HG02610 (cell line): ENCODE results near the gene KCNQ5.
A peak's percentile ranks its signal among the peaks of the same experiment; 100 is the strongest.

ENCODE experiments used
- ATAC-seq: cut with Tn5 transposase; IDR thresholded peaks from one replicate; pipeline ENCODE4 v1.9.1; 2021; ENCODE audit warnings: mild to moderate bottlenecking, moderate library complexity; ENCODE audit not compliant: unreplicated experiment

Gene KCNQ5

DNA sequence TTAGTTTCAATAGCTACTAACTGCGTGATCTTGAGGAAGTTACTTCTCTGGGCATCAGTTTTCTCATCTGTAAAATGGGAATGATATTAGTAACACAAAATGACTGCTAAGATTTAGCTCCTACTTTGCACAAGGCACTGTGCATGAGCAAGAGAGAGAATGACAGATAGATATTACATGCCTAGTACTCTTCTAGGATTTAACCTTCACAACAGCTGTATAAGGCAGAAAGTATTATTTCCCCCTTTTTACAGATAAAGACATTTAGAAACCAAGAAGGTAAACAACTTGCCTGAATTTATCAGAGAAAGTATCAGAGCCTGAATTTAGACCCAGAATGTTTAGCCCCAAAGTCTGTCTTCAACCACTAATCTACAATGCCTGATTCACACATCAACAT lies 321.8 kb downstream of the KCNQ5 start:
- no peak for ATAC-seq

DNA sequence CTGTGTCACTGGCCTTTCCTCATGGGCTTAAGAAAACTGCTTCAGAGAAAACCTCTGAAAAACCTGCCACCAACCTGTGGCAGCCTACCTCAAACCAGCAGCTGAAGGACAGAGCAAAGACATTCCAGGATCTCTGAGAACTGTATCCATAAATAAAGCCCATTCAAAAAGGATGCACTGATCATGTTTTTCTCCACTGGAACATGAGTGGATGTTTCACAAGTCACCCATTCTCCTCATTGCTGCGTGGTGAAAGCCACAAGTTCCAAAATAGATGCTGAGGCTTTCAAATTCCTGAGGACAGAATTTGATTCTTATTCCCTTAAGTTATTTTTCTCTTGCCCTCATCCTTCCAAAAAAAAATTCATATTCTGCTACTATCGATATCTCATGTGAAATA lies 322.8 kb downstream of the KCNQ5 start:
- no peak for ATAC-seq

DNA sequence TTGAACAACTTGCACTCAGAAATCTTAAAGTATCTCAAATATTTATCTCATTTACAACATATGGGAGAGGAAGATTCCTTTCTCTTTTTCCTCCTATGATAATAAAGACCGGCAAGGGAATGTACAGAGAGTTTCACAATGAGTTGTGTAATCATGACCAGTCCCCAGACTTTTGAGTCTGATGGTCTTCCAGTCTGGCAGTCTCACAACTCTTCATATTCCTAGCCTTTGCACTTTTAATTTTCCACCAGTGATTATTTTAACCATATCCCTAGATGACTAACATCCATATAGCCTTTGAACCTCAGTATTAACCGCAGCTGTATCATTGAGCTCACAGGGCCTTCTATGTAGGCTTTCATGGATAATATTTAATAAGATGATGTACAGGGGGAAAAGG lies 324.9 kb downstream of the KCNQ5 start:
- no peak for ATAC-seq

DNA sequence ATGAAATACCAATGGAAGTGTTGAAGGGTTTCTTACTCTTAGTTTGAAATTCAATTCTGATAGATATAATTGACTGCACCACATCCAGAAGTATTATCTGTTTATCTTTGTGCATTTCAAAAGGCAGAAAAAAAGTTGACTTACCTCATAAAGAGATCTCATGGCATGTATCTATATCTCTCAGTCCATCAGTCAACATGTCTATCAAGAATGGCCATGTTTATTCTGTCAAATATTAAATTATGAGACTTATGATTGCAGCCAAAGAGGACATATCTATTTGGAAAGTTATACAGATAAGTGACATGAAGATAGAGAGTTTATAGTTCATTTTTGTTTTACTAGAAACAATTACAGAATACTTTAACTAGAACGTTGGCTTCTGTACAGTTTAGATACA lies 325.7 kb downstream of the KCNQ5 start:
- ATAC-seq, result no peak

DNA sequence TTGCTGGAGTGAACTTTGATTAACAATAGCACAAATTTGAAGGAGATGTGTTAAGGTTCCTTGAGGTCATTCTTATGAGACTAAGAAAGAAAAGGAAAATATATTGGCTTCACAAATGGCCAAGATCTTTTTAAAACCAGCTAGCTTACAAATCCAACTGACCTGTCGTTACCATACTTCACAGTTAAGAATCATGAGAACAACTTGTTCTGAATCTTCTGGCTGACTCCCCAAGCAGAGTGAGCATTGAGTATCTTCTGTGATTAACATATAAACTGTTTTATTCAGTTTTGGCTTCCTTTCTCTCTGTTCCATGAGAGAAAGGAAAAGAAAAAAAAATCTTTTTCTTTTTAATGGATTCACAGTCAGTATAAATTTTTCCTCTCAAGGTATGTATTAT lies 326.3 kb downstream of the KCNQ5 start:
- no peak for ATAC-seq

DNA sequence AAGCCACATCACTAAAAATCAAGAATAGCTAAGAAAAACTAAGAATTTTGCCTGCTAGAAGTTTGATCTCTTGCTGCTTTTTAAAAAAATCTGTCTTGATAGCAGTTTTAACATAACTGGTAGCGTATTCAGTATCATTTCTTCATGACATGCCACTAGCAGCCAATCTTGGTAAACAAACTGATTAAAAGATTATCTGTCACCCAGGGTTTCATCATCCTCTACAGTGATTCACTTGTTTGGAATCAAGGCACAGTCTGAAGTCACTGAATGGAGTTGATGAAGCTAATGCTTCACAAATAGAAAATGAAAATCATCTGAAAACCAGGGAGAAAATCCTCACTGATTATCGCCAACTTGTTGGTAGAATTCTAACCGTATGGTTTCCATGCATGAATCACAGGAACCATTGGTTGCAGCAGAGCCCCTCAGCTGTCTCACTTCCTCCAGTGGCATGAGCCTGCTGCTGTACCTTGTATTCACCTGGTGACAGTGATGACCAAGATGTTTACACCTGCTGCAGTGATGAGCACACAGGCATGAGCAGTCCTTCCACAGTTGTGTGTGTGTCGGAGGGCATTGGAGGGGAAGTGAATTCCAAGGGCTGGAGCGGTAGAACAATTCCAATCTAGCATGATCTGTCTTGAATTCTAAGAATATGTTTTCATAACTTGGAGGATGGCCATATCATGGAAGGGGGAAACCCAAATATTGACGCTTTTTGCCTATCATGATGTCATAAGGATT lies 328.4 kb downstream of the KCNQ5 start:
- ATAC-seq, result no peak

DNA sequence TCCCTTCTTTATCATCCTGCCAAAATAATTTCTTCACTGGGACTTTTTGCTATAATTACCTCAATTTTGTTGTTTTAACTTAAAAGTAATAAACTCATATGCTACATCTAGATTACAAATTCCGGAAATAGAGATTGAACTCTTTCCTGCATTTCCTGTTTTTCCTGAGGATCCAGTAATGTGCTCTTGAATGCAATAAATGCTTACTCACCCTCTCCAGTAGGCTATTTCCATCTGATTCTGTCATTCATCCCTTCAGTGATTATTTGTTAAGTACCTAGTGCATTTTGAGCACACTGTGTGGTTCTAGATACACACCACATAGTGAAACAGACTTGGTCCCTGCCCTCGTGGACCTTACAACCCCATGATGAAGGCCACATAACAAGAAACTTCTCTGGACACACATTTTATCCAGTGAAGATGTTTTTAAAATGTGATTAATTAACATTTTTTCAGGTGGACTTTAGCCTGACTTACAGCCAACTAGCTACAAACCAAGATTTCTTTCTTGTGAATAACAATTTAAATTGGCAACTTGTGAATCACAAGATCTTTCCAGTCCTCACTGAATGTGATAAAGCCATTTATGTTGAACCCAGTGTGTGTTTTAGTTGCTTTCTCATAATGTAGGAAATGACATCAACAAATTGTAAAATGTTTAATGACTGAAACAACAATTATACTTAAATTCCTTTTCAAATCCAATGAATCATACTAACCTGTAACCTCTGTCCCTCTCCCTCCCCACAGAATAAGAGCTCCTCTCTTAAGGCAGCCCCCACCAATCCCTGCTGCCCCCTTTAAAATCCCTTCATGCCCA lies 331.2 kb downstream of the KCNQ5 start:
- no peak for ATAC-seq

DNA sequence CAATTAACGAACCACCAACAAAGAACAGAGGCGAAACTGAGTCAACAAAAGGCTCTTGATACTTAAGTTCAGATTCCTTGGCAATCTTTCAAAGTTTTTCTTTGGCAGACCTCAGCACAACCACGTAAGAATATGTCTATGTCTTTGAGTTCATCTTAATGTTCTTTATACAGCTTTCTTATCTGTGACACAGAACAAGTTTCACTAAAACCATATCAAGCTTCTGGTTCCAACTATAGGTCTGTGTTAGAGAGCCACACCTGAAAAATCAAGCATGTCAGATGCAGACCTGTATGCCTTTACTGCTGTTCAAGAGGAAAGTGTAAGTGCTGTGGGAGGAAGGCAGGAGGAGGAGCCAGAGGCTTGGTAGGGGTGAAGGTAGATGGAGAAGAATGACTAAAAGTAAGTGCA lies 332.1 kb downstream of the KCNQ5 start:
- ATAC-seq, result no peak

DNA sequence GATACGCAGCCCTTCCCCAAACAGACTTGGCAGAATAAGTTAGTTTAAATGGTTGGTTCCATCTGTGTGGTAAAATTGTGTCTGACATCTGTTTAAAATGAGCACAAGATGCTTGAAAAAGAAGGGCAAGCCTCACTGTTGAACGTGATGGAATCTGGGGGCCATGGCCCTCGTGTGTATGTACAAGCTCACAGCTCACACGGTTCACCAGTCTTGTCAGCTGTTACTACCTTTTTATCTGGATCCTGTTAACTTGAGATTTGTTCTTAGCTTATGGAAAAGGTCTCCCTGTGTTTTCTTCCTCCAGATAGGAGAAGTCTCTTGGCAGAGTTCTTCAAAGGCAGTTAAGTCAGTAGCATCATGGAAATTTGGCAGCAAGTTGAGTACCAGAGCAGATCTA lies 332.9 kb downstream of the KCNQ5 start:
- no peak for ATAC-seq

DNA sequence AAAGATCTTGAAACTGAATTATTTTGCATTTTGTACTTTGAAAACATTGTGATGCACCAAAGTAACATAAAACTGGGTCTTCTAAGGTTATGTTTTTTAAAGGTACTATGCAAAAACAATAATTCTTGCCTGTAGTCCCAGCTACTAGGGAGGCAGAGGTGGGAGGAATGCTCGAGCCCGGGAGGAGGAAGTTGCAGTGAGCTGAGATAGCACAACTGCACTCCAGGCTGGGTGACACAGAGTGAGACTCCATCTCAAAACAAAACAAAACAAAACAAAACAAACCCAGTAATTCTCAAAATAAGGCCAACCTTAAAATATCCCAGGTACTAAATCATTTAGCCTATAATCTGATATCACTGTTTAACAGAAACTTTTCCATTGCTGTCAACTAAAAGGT lies 333.8 kb downstream of the KCNQ5 start:
- ATAC-seq, result peak; percentile 71

DNA sequence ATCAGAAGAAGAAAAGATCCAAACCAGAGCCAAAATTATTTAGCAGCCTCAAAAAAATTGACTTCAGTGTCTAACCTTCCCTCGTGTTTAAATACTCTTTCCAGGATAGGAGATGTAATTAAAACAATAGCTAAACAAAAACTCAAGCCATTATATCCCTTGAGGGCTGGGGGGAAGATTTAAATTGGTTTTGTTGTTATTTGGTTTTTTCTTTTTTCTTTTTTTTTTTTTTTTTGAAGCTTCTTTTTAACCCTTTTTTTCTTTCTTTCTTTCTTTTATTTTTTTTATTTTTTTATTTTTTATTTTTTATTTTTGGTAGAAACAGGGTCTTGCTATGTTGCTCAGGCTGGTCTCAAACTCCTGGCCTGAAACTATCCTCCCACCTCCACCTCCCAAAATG lies 334.4 kb downstream of the KCNQ5 start:
- ATAC-seq, result no peak

DNA sequence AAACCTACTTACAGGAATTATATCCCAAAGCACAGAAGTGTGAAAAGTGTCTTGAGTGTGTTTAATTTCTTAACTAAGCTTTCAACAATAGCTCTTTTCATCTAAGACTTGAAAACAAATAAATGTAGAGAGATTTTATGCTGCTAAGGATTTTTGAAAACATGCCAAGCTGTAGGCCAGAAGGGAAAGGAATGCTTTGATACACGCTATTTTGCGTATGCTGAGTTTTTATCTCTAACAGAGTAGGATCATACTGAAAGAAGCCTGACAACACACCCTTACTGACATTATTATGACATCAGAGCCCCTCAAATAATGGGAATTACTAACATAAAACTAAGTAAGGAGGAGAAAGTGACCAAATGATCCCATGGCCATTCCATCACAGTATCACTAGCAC lies 338.0 kb downstream of the KCNQ5 start:
- no peak for ATAC-seq

DNA sequence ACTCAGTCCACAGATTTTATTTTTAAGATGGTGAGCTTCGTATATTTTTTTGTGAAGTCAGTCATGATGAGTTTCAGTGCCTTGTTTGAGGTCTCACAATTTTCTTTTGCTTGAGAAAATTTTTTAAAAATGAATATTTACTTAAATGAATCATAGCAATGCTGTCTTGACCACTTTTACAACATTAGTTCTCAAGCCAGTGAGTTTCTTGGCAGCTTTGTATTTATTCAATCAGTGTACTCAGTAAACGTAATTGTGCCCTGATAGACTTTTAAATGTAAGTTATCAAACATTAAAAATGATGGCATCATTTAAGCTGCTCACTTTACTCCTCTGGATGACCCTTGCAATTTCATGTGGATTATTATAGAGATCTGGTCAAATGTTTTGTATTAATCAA lies 342.1 kb downstream of the KCNQ5 start:
- ATAC-seq, result no peak

DNA sequence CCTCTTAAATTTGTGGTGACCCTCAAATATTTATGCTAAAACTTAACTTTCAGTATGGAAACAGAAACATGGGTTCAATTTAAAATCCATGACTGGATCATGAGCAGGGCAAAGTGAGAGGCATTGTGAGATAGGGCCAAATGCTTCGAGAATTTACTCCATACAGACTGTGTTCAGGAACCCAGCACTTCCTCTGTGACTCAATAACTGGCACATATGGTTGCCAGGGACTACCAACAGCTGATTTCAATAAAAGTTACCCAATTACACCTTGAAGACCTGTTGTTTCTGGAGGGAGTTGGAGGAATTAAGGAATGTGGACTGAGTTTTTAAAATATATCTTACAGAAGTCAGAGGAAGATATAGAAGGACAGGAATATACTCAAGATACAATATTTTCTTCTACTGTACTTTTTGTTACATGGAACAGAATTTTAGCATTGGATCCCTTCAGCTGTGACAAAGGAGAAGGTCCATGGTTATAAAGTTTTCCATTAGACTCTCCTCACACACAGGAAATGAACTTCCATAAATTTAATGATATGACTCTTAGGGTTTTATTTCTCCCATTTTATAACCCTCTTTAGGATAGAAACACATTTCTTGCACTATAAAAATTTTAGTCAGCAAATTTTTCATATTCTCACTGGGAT lies 344.9 kb downstream of the KCNQ5 start:
- no peak for ATAC-seq

DNA sequence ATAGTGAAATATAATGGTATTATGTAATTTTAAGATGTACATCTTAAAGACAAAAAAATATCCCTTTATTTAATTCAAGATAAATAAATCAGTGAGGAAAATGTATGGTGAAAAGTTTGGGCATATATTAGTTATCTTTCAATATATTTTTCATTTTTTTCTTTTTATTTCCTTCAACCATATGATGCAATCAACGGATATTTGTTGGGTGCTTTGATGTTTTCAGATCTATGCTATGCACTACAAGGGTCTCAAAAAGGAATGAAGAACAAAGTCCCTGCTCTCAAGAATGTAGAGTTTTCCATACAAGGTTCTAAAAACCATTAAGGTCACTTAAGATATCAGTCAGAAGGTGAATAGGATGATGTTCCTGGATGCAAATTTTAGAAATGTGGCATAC lies 345.5 kb downstream of the KCNQ5 start:
- ATAC-seq, result no peak

DNA sequence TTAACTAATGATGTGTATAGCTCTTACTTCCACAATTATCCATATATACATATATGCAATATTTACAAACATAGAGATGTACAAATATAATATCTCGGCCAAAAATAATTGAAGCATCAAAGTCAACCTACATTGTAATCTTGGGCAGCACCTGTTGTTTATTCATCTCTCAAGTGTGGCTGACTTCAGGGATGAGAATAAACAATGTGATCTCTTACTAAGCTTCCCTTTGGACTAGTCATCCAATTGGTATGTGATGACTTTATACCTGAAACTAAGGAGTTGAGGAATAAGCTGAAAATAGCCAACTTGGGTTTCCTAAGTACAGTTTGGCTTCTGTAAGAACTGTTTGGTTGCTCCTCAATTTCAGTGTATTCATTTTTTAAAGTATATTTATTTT lies 346.8 kb downstream of the KCNQ5 start:
- ATAC-seq, result no peak

DNA sequence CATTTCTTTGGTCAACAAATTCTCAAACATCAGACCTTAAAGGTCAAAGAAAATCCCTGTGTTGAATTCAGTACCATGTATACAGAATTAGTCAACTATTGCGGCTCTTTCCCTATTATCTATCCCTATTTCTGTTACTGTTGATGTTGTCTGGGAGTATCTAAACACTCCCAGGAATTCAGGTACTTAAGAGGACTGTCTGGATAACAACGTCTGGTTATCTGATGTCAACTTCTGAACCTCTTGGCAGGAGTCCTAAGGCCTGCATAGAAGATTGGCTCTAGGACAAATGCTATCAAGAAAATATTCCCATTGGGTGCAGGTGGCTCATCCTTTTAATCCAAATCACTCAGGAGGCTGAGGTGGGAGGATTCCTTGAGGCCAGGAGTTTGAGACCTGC lies 347.8 kb downstream of the KCNQ5 start:
- ATAC-seq, result no peak

DNA sequence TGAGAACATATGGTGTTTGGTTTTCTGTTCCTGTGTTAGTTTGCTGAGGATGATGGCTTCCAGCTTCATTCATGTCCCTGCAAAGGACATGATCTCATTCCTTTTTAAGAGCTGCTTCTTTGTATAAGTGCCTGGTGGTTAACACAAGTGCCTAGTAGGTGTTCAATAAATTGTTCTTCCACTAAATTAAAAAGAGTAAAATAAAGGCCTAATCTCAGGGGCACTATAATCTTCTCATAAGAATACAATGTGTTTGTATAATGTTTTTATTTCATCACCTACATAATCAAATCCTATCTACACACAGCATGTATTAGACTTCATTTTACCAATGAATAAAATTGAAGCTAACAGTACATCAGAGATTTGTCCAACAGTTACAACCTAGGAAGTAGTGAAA lies 350.7 kb downstream of the KCNQ5 start:
- ATAC-seq, result no peak

DNA sequence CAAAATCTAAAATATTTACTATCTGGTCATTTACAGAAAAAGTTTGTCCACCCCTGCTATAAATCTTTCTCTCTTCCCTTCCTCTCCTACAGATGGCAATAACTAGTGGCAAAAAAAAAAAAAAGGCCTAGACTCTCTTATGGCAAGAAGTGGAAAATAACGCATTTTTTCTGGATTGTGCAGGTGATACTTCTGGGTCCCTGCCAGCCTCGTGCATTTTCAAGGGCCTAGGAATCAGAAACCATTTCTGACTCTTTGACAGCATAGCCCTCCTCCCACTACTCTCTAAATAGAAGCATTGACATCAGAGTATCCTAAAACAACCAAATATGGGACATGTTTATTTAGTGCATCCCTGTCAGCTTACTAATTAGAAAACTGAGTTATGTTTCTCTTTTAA lies 352.4 kb downstream of the KCNQ5 start:
- ATAC-seq, result no peak

DNA sequence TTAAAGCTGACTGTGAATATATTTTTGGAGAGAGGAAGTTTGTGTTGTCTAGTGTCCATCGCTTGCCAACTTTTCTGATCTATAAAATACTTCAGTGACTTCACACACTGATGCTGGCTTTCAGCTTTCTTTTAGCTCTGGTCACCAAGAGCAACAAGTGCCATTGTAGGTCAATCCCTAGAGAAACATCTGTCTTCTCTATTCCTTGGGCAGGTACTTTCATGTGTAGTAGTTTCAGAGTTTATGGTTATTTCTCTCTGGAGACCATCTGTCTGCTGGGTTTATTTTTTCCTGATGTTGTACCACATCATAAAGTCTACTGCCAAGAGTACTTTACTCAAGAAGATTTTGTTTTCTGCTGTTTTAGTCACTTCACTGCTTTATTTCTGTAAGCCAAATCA lies 353.5 kb downstream of the KCNQ5 start:
- no peak for ATAC-seq

DNA sequence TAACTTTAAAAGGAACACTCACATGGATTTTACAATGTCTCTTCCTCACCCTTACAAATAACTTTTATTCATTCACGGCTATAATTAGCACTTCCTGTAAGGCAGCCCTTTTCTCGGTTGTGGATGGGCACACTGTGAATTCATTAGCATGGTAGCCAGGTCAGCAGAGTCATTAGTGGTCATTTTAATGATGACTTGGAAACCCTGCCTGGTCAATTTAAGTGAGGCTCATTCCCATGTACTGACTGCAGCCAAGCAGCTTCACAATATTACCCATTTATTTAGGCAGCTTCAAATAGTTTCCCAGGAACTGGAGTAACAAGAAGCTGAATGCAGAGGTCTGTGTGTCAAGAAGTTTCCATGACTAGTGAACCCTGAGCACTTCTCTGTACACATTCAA lies 354.6 kb downstream of the KCNQ5 start:
- ATAC-seq, result no peak

DNA sequence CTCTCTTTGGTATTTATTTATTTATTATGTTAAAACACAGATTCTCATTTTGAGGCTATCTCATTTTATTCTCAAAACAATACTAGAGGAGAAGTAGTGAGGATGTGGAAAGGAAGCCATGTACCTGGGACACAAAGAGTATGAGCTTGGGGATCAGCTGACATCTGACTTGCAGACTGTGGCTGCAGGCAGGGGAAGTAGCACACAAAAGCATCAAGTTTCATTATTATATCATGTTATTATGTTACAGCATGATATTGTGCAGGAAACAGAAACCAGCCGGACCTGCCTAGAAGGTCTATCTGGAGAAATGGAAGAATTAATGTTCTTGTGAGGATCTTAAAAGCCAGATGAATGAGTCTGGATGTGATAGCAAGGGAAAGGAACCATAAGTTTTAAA lies 355.2 kb downstream of the KCNQ5 start:
- ATAC-seq, result peak; percentile 95
